Measurements from ENCODE around the gene PTPRJ. TPM values are rescaled to one million over a fixed set of nuclear protein-coding genes. Genes with fewer than 3 reads are reported as not detected.

PTPRJ gene
- total and polyA plus RNA-seq, 2 experiments from 2014 or later, result 4.5 to 9.5 TPM

DNA sequence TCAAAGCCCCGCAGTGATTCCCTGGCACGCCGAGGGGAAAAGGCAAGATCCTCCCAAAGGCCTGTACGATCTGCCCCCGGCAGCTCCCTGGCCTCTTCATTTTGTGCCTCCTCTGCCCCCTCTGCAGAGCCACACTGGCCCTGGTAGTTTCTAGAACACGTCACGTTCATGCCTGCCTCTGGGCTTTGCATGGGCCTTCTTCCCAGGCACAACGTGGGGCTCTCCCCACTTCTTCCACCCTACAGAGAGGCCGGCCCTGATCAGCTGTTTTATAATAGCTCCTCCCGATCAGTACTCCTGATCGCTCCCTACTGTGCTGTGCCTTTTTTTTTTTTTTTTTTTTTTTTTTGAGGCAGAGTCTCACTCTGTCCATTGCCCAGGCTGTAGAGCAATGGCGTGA lies 78.4 kb downstream of the PTPRJ start:
- no peaks in the 10 kb centered on the region for H3K27me3 ChIP-seq (replicated peaks; ENCODE audit: insufficient read depth)
- in situ Hi-C loops (cut with MboI), result no loop called here
- H3K9me2 ChIP-seq (ENCODE audit: insufficient read depth), result no peaks in the 10 kb centered on the region
- peaks cover 21% of the 10 kb centered on the region for H3K4me1 ChIP-seq (ENCODE audit: insufficient read depth)
- H3K9ac ChIP-seq, result no peak overlapping the region
- no peaks in the 10 kb centered on the region for H4K20me1 ChIP-seq (ENCODE audit: insufficient read depth)
- no peak overlapping the region for H3K27ac ChIP-seq
- H3K79me2 ChIP-seq (ENCODE audit: insufficient read depth), result peaks cover 93% of the 10 kb centered on the region
- H3K9me3 ChIP-seq (ENCODE audit: low read depth), result no peaks in the 10 kb centered on the region
- H3K4me3 ChIP-seq, result no peak overlapping the region
- H3K36me3 ChIP-seq (ENCODE audit: low read depth), result no peaks in the 10 kb centered on the region
- peaks cover 10% of the 10 kb centered on the region for H3F3A ChIP-seq (ENCODE audit: insufficient read depth)
- no peak overlapping the region for H3K4me2 ChIP-seq (ENCODE audit: unreplicated experiment)
- DNase-seq, result peak; percentile 21
- TF ChIP-seq EZH2 (IDR thresholded peaks at IDR 0.05; ENCODE audit: insufficient read depth, poor library complexity, severe bottlenecking), result no peak
- no peak for TF ChIP-seq EZH2phosphoT487 (IDR thresholded peaks at IDR 0.05; ENCODE audit: insufficient read depth, low read depth)
- H2AFZ ChIP-seq, result no peak overlapping the region
- 81 to 89% methylated on average over 12 of the region's 12 CpGs for WGBS, 2 experiments (ENCODE audit: low coverage in 1 of 2, low lambda C conversion rate in 2 of 2, missing lambda C conversion rate in 2 of 2)

DNA sequence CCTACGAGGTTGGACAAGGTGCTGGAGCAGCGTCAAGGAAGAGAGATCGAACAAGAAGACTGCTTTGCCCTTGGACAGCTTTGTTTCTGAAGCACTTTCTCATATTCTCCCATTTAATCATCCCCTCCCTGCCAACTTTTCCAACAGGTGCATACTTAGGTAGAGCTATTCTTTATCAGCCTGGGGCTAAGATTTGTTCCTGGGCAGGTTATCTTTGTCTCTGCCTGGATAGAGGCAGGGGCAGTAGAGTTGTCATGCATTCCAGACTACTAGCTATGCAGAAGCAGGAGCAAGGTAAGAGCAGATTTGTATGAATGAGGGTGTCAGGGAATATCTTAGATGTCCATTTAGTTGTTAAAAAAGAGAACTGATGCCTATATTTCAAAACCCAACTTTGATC lies 82.3 kb downstream of the PTPRJ start:
- Histone ChIP-seq H3K27me3 (replicated peaks; ENCODE audit: insufficient read depth) (no peaks in the 10 kb centered on the region), H3F3A (ENCODE audit: insufficient read depth) (peaks cover 40% of the 10 kb centered on the region), H4K20me1 (ENCODE audit: insufficient read depth) (no peaks in the 10 kb centered on the region), H3K9me2 (ENCODE audit: insufficient read depth) (no peaks in the 10 kb centered on the region), H3K9me3 (ENCODE audit: low read depth) (no peaks in the 10 kb centered on the region), H3K27ac (peak overlapping the region; percentile 91; the same call in 1 of the 2 replicates), H3K4me2 (ENCODE audit: unreplicated experiment) (no peak overlapping the region), H3K36me3 (ENCODE audit: low read depth) (no peaks in the 10 kb centered on the region), H3K4me3 (no peak overlapping the region), H3K4me1 (ENCODE audit: insufficient read depth) (peaks cover 50% of the 10 kb centered on the region), H3K9ac (no peak overlapping the region), H2AFZ (no peak overlapping the region), H3K79me2 (ENCODE audit: insufficient read depth) (peaks cover 82% of the 10 kb centered on the region)
- 97 to 100% methylated on average over 3 of the region's 3 CpGs for WGBS, 2 experiments (ENCODE audit: low coverage in 1 of 2, low lambda C conversion rate in 2 of 2, missing lambda C conversion rate in 2 of 2)
- TF ChIP-seq EZH2phosphoT487 (IDR thresholded peaks at IDR 0.05; ENCODE audit: insufficient read depth, low read depth), result no peak
- no peak for TF ChIP-seq EZH2 (IDR thresholded peaks at IDR 0.05; ENCODE audit: insufficient read depth, poor library complexity, severe bottlenecking)
- DNase-seq, result no peak
- in situ Hi-C loops (cut with MboI), result loop anchor here (10.0 kb wide), 1 partner anchor 58 kb away; no protein-coding TSS in a partner anchor

DNA sequence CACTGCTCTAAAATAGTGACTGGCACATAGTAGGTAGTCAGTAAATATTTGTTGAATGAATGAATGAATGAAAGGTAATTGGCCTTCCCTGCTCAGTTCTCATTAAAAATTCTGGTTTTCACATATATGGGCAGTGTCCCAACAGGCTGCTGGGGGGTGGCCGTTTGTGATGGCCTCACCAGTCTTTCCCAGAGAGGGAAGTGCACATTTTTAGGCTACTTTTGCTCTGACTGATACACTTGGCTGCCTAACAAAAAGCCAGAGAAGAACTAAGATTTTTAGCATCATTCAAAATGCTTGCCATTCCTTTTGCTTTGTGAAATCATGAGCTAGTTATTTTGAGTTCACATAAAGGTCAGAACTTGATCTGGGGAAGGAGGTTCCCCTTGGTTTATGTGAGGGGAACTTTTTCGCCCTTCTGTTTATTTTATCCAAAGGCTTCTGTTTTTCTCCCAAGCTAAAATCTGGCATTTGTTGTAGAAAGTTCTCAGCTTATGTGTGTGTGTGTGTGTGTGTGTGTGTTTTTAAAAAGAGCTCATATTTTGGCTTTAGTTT lies 83.1 kb downstream of the PTPRJ start:
- H4K20me1 ChIP-seq (ENCODE audit: insufficient read depth), result no peaks in the 10 kb centered on the region
- peak overlapping the region; percentile 91 for H3K27ac ChIP-seq
- peaks cover 50% of the 10 kb centered on the region for H3K4me1 ChIP-seq (ENCODE audit: insufficient read depth)
- TF ChIP-seq EZH2 (IDR thresholded peaks at IDR 0.05; ENCODE audit: insufficient read depth, poor library complexity, severe bottlenecking), result no peak
- TF ChIP-seq EZH2phosphoT487 (IDR thresholded peaks at IDR 0.05; ENCODE audit: insufficient read depth, low read depth), result no peak
- no peaks in the 10 kb centered on the region for H3K9me3 ChIP-seq (ENCODE audit: low read depth)
- in situ Hi-C loops (cut with MboI), result loop anchor here (10.0 kb wide), 1 partner anchor 59 kb away; no protein-coding TSS in a partner anchor
- 0 out of 2 replicates have a peak overlapping the region, but pooled peaks have one; percentile 0 for H2AFZ ChIP-seq
- 0 to 6% methylated on average over 2 of the region's 2 CpGs for WGBS, 2 experiments (ENCODE audit: low coverage in 1 of 2, low lambda C conversion rate in 2 of 2, missing lambda C conversion rate in 2 of 2)
- DNase-seq, result peak; percentile 96
- H3K9ac ChIP-seq, result peak overlapping the region; percentile 72
- H3K4me3 ChIP-seq, result peak overlapping the region; percentile 34
- H3K9me2 ChIP-seq (ENCODE audit: insufficient read depth), result no peaks in the 10 kb centered on the region
- H3K27me3 ChIP-seq (replicated peaks; ENCODE audit: insufficient read depth), result no peaks in the 10 kb centered on the region
- H3K4me2 ChIP-seq (ENCODE audit: unreplicated experiment), result peak overlapping the region; percentile 84
- no peaks in the 10 kb centered on the region for H3K36me3 ChIP-seq (ENCODE audit: low read depth)
- H3F3A ChIP-seq (ENCODE audit: insufficient read depth), result peaks cover 44% of the 10 kb centered on the region
- peaks cover 78% of the 10 kb centered on the region for H3K79me2 ChIP-seq (ENCODE audit: insufficient read depth)

DNA sequence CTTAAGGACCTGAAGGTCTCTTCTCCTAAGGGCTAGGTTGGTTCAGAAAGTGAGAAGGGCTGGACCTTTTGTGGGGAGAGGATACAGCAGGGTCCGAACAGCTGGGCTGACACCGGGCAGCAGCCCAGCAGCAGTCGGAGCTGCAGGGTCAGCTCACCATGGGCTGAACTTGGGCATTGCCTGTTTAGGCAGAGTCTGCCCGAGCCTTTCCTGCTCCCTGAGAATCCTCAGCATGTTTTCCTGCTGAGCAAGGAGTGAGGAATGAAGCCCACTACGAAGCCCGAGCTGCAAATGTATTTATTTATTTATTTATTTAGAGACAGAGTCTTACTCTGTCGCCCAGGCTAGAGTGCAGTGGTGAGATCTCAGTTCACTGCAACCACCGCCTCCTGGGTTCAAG lies 83.9 kb downstream of the PTPRJ start:
- Histone ChIP-seq H3K4me1 (ENCODE audit: insufficient read depth) (peaks cover 50% of the 10 kb centered on the region), H4K20me1 (ENCODE audit: insufficient read depth) (no peaks in the 10 kb centered on the region), H3F3A (ENCODE audit: insufficient read depth) (peaks cover 44% of the 10 kb centered on the region), H3K9me3 (ENCODE audit: low read depth) (no peaks in the 10 kb centered on the region), H2AFZ (0 out of 2 replicates have a peak overlapping the region, but pooled peaks have one; percentile 0), H3K9ac (peak overlapping the region; percentile 72), H3K4me2 (ENCODE audit: unreplicated experiment) (peak overlapping the region; percentile 84), H3K27ac (peak overlapping the region; percentile 91), H3K27me3 (replicated peaks; ENCODE audit: insufficient read depth) (no peaks in the 10 kb centered on the region), H3K36me3 (ENCODE audit: low read depth) (no peaks in the 10 kb centered on the region), H3K4me3 (peak overlapping the region; percentile 34), H3K79me2 (ENCODE audit: insufficient read depth) (peaks cover 71% of the 10 kb centered on the region), H3K9me2 (ENCODE audit: insufficient read depth) (no peaks in the 10 kb centered on the region)
- in situ Hi-C loops (cut with MboI), result loop anchor here (10.0 kb wide), 1 partner anchor 60 kb away; no protein-coding TSS in a partner anchor
- TF ChIP-seq EZH2phosphoT487 (IDR thresholded peaks at IDR 0.05; ENCODE audit: insufficient read depth, low read depth), result no peak
- TF ChIP-seq EZH2 (IDR thresholded peaks at IDR 0.05; ENCODE audit: insufficient read depth, poor library complexity, severe bottlenecking), result no peak
- peak; percentile 73 for DNase-seq
- WGBS, 2 experiments (ENCODE audit: low coverage in 1 of 2, low lambda C conversion rate in 2 of 2, missing lambda C conversion rate in 2 of 2), result 22 to 24% methylated on average over 8 of the region's 8 CpGs
